ENCODE measurements around the gene CPED1. TPM values are rescaled to one million over a fixed set of nuclear protein-coding genes. Genes with fewer than 3 reads are reported as not detected.

CPED1 gene
- total and polyA plus RNA-seq, 10 of the 15 experiments (the other 5 are each of a cell fraction or from before 2014, with no cell fraction given), result 0.01 to 0.77 (median 0.10) TPM; not detected in 1

- ATAC-seq, result no peak
- H3K79me2 ChIP-seq (ENCODE audit: control insufficient read depth, insufficient read depth, low read length), result no peaks in the 10 kb centered on the region
- 42% methylated on average over 7 of the region's 7 CpGs for WGBS (ENCODE audit: insufficient coverage, insufficient replicate concordance, low lambda C conversion rate, missing lambda C conversion rate)
- ChIA-PET RAD21 (ENCODE audit: unreplicated experiment) (no interaction called here), SMC1A (ENCODE audit: uncharacterized antibody, unreplicated experiment) (interaction anchor here (0.6 to 1.8 kb wide), 3 partner anchors 11 to 1654 kb away, joined by 3 to 4 read pairs (median 4); no protein-coding TSS in a partner anchor), POLR2A (no interaction called here), CTCF (interaction anchor here (0.7 to 5.1 kb wide), 3 partner anchors 10 to 77 kb away, joined by 3 to 30 read pairs (median 5); partner anchors contain the start of gene CPED1)
- H4K20me1 ChIP-seq (ENCODE audit: control insufficient read depth, insufficient read depth), result no peaks in the 10 kb centered on the region
- no peak overlapping the region for H3K4me2 ChIP-seq (ENCODE audit: control insufficient read depth, insufficient read depth)
- H3K36me3 ChIP-seq (ENCODE audit: control insufficient read depth in 2 of 2, insufficient read depth in 2 of 2, low read length in 1 of 2), result no peaks in the 10 kb centered on the region
- H3K27me3 ChIP-seq (replicated peaks in 1 of 2; ENCODE audit: control insufficient read depth in 2 of 2, insufficient read depth in 2 of 2, low read length in 1 of 2), result peaks cover 0 to 6% of the 10 kb centered on the region in 2 experiments; a peak in 1 of 4 replicates
- no peaks in the 10 kb centered on the region for H3K4me1 ChIP-seq (ENCODE audit: control insufficient read depth, insufficient read depth, low read length)
- DNase-seq (ENCODE audit: low read depth, low spot score), result no peak
- no peak overlapping the region for H2AFZ ChIP-seq (ENCODE audit: control insufficient read depth, low read depth, low read length)
- no TSS peak for BruUV-seq (replicated peaks)
- no peak for FAIRE-seq
- no peaks in the 10 kb centered on the region for H3K9me3 ChIP-seq (replicated peaks; ENCODE audit: control insufficient read depth, insufficient read depth, low read length)
- no peak overlapping the region for H3K27ac ChIP-seq (ENCODE audit: control insufficient read depth, insufficient read depth)
- intact Hi-C loops (cut with micrococcal nuclease; ENCODE audit: unreplicated experiment) (no loop called here), in situ Hi-C loops (cut with MboI) (loop anchor here (5.0 kb wide), 1 partner anchor 74 kb away; no protein-coding TSS in a partner anchor)
- no peak overlapping the region for H3K9ac ChIP-seq (ENCODE audit: control insufficient read depth, insufficient read depth, low read length)
- no peak overlapping the region for H3K4me3 ChIP-seq
- no peak for TF ChIP-seq YY1 (IDR thresholded peaks at IDR 0.05; ENCODE audit: low read depth, low read length)
- TF ChIP-seq CHD4 (IDR thresholded peaks at IDR 0.05), result no peak
- TF ChIP-seq DPF2 (IDR thresholded peaks at IDR 0.05), result no peak
- no peak for TF ChIP-seq ZBTB33 (IDR thresholded peaks at IDR 0.05)
- TF ChIP-seq CBX5 (IDR thresholded peaks at IDR 0.05; ENCODE audit: low read depth), result no peak
- no peak for TF ChIP-seq RUNX3 (IDR thresholded peaks at IDR 0.05; ENCODE audit: low read length)
- TF ChIP-seq PBX3 (IDR thresholded peaks at IDR 0.05; ENCODE audit: insufficient replicate concordance, low read depth, low read length), result no peak
- no peak for TF ChIP-seq BCL11A (IDR thresholded peaks at IDR 0.05; ENCODE audit: low read depth, low read length)
- TF ChIP-seq RELB (IDR thresholded peaks at IDR 0.05; ENCODE audit: low read depth), result no peak
- TF ChIP-seq RAD21 (IDR thresholded peaks at IDR 0.05; ENCODE audit: insufficient read depth, low read depth, low read length), result no peak
- no peak for TF ChIP-seq POLR2AphosphoS2 (IDR thresholded peaks at IDR 0.05; ENCODE audit: low read depth, low read length)
- no peak for TF ChIP-seq JUND (IDR thresholded peaks at IDR 0.05; ENCODE audit: low read depth, low read length)
- TF ChIP-seq BCLAF1 (IDR thresholded peaks at IDR 0.05), result no peak
- TF ChIP-seq FOXK2 (IDR thresholded peaks at IDR 0.05), result no peak
- TF ChIP-seq ZNF24 (IDR thresholded peaks at IDR 0.05), result no peak
These were observed 9.5 kb downstream of the CPED1 start for GRCh38 chr7:120997882-120998474.
